Prostate gland (tissue), 2 donors: ENCODE data around the gene APPL2.

ENCODE experiments used
- CTCF ChIP-seq, 4 experiments: fragments of 200-600 bp in 2 of 4; fragments of 450-650 bp in 2 of 4; sonication (generic) in 2 of 4; IDR thresholded peaks; 1 replicate in 3 of 4; 2 replicates in 1 of 4; pipeline ENCODE4 v1.5.1; 2016 to 2019; ENCODE audit warnings: antibody characterized with exemption in 4 of 4, mild to moderate bottlenecking in 2 of 4, moderate library complexity in 2 of 4
- POLR2A ChIP-seq: fragments of 450-650 bp; IDR thresholded peaks from one replicate; pipeline ENCODE4 v1.6.1; 2016; ENCODE audit warnings: antibody characterized with exemption, mild to moderate bottlenecking

- TF ChIP-seq CTCF (IDR thresholded peaks at IDR 0.05) (no peak), POLR2A (no peak)
Measured at GRCh38 chr12:105214148-105214547, 21.8 kb downstream of the APPL2 start.
